ENCODE results near the gene JCAD.

- TF ChIP-seq, protein P1, sequence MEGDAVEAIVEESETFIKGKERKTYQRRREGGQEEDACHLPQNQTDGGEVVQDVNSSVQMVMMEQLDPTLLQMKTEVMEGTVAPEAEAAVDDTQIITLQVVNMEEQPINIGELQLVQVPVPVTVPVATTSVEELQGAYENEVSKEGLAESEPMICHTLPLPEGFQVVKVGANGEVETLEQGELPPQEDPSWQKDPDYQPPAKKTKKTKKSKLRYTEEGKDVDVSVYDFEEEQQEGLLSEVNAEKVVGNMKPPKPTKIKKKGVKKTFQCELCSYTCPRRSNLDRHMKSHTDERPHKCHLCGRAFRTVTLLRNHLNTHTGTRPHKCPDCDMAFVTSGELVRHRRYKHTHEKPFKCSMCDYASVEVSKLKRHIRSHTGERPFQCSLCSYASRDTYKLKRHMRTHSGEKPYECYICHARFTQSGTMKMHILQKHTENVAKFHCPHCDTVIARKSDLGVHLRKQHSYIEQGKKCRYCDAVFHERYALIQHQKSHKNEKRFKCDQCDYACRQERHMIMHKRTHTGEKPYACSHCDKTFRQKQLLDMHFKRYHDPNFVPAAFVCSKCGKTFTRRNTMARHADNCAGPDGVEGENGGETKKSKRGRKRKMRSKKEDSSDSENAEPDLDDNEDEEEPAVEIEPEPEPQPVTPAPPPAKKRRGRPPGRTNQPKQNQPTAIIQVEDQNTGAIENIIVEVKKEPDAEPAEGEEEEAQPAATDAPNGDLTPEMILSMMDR (conservative IDR thresholded peaks at IDR 0.05; ENCODE audit: low read length), result no peak
- no peak for TF ChIP-seq EZH2phosphoT487 (IDR thresholded peaks at IDR 0.05; ENCODE audit: borderline replicate concordance)
Observed at GRCh38 chr10:30070001-30070685, 10.8 kb upstream of the JCAD start.
